ENCODE data around the gene ABLIM3.

The ABLIM3 gene

GRCh38 chr5:149123211-149123610 is 18.1 kb upstream of the ABLIM3 start:
- Histone ChIP-seq H3K27me3 (ENCODE audit: low read length) (no peaks in the 10 kb centered on the region), H3F3A (ENCODE audit: insufficient read depth) (no peaks in the 10 kb centered on the region)

GRCh38 chr5:149125386-149125891 is 15.9 kb upstream of the ABLIM3 start:
- H3F3A ChIP-seq (ENCODE audit: insufficient read depth) = no peaks in the 10 kb centered on the region
- TF ChIP-seq EZH2phosphoT487 (conservative IDR thresholded peaks at IDR 0.05; ENCODE audit: low read length) = no peak
- no peak for TF ChIP-seq CTCF (IDR thresholded peaks at IDR 0.05; ENCODE audit: insufficient read depth, low read length, poor library complexity, severe bottlenecking)
- H3K36me3 ChIP-seq (ENCODE audit: low read length) = no peaks in the 10 kb centered on the region
- H3K9me3 ChIP-seq (ENCODE audit: insufficient read depth, low read length) = no peaks in the 10 kb centered on the region
- H3K27ac ChIP-seq (ENCODE audit: low read depth, low read length) = no peak overlapping the region
- no peak overlapping the region for H3K4me2 ChIP-seq (ENCODE audit: low read depth, low read length, poor library complexity, severe bottlenecking)
- H4K20me1 ChIP-seq (ENCODE audit: low read depth, low read length) = no peaks in the 10 kb centered on the region
- H3K9me2 ChIP-seq (replicated peaks; ENCODE audit: insufficient read depth, low read length) = no peaks in the 10 kb centered on the region
- no peak overlapping the region for H2AFZ ChIP-seq (ENCODE audit: low read depth, low read length, severe bottlenecking)
- no peak overlapping the region for H3K4me3 ChIP-seq (ENCODE audit: insufficient read depth, low read length, poor library complexity, severe bottlenecking)
- H3K27me3 ChIP-seq (ENCODE audit: low read length) = no peaks in the 10 kb centered on the region
- H3K79me2 ChIP-seq (ENCODE audit: insufficient read depth, low read length) = no peaks in the 10 kb centered on the region
- no peak overlapping the region for H3K9ac ChIP-seq (ENCODE audit: low read length)

More at GRCh38 chr5:149123211-149123610, 18.1 kb upstream of the ABLIM3 start:
- no peak for TF ChIP-seq CTCF (IDR thresholded peaks at IDR 0.05; ENCODE audit: insufficient read depth, low read length, poor library complexity, severe bottlenecking)
- TF ChIP-seq EZH2phosphoT487 (conservative IDR thresholded peaks at IDR 0.05; ENCODE audit: low read length) = no peak
- Histone ChIP-seq H2AFZ (ENCODE audit: low read depth, low read length, severe bottlenecking) (no peak overlapping the region), H3K4me3 (ENCODE audit: insufficient read depth, low read length, poor library complexity, severe bottlenecking) (no peak overlapping the region), H4K20me1 (ENCODE audit: low read depth, low read length) (no peaks in the 10 kb centered on the region), H3K27ac (ENCODE audit: low read depth, low read length) (no peak overlapping the region), H3K36me3 (ENCODE audit: low read length) (no peaks in the 10 kb centered on the region), H3K9me2 (replicated peaks; ENCODE audit: insufficient read depth, low read length) (no peaks in the 10 kb centered on the region), H3K9me3 (ENCODE audit: insufficient read depth, low read length) (no peaks in the 10 kb centered on the region), H3K4me2 (ENCODE audit: low read depth, low read length, poor library complexity, severe bottlenecking) (no peak overlapping the region), H3K79me2 (ENCODE audit: insufficient read depth, low read length) (no peaks in the 10 kb centered on the region), H3K9ac (ENCODE audit: low read length) (no peak overlapping the region)

GRCh38 chr5:149126906-149127305 is 14.4 kb upstream of the ABLIM3 start:
- no peaks in the 10 kb centered on the region for H3K36me3 ChIP-seq (ENCODE audit: low read length)
- no peak for TF ChIP-seq EZH2phosphoT487 (conservative IDR thresholded peaks at IDR 0.05; ENCODE audit: low read length)
- no peak for TF ChIP-seq CTCF (IDR thresholded peaks at IDR 0.05; ENCODE audit: insufficient read depth, low read length, poor library complexity, severe bottlenecking)
- H3F3A ChIP-seq (ENCODE audit: insufficient read depth) = no peaks in the 10 kb centered on the region
- no peak overlapping the region for H3K4me2 ChIP-seq (ENCODE audit: low read depth, low read length, poor library complexity, severe bottlenecking)
- no peaks in the 10 kb centered on the region for H3K9me3 ChIP-seq (ENCODE audit: insufficient read depth, low read length)
- no peak overlapping the region for H3K9ac ChIP-seq (ENCODE audit: low read length)
- no peak overlapping the region for H3K4me3 ChIP-seq (ENCODE audit: insufficient read depth, low read length, poor library complexity, severe bottlenecking)
- no peaks in the 10 kb centered on the region for H3K27me3 ChIP-seq (ENCODE audit: low read length)
- no peak overlapping the region for H3K27ac ChIP-seq (ENCODE audit: low read depth, low read length)
- H3K79me2 ChIP-seq (ENCODE audit: insufficient read depth, low read length) = no peaks in the 10 kb centered on the region
- H4K20me1 ChIP-seq (ENCODE audit: low read depth, low read length) = no peaks in the 10 kb centered on the region
- H3K9me2 ChIP-seq (replicated peaks; ENCODE audit: insufficient read depth, low read length) = no peaks in the 10 kb centered on the region
- no peak overlapping the region for H2AFZ ChIP-seq (ENCODE audit: low read depth, low read length, severe bottlenecking)

Measured in SU-DHL-6 (cell line).